Pulmonary artery endothelial cell (primary cell): ENCODE measurements around the gene SHC1. TPM values are rescaled to one million over a fixed set of nuclear protein-coding genes. Genes with fewer than 3 reads are reported as not detected.

Experiments used
- DNase-seq: peaks from one replicate; pipeline ENCODE4 v3.0.0-alpha.2; 2011; ENCODE audit warnings: low read depth, low spot score
- total RNA-seq: library from RNA; depleted of rRNA; stranded (reverse); fragments of >200 nt; gene quantifications from 2 replicates; pipeline ENCODE4 v1.2.3, GENCODE V29; 2014

SHC1 gene
- total RNA-seq, 1 donor from 2014 or later = 186 TPM

- DNase-seq = peak; percentile 96
Measured at GRCh38 chr1:154973344-154974101, 3.0 kb upstream of the SHC1 start.

DNA sequence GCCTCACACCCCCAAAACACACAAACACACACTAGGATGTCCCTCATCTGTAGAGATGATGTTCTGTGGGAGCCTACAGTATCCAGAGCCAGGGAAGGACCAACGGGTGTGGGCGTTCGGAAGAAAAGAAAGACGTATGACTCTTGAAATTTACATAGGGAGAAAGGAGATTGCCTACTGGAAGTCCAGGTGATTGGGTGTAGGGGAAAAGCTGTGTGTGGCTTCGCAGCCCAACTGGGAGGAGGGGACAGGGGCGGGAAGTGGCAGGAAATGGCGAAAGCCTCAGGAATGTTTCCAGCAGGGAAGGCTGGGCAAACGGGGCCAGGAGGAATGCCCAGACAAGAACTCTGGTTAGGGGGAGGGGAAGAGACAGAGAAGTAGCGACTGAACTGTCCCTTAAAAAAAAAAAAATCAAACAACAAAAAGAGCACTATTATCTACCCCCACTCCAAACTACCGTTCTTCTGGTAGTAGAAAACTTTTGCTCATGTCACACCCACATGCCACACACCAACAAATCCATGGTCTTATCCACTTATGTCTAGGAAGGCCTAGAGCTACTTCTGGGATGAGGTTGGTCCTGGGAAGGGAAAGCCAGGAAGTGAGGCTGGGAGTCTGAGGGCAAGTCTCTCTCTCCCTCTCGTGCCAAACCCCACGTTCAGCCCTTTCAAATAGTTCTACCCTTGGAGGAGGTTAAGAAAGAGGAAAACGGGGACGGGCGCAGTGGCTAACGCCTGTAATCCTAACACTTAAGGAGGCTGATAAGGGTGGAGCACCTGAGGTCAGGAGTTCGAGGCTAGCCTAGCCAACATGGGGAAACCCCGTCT lies 2.2 kb upstream of the SHC1 start:
- DNase-seq = peak; percentile 92

DNA sequence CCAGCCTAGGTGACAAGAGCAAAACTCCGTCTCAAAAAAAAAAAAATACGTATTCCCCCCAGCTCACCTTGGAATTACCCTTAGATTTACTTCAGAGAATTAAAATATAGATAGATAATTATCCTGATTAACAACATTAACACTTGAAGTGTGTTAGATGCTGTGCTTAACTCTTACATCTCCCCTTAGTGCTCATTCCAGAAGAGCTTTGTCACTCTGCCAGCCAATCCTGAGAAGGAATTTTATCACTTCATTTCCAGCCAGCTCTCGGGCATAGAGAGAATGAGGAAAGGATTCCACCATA lies 1.6 kb upstream of the SHC1 start:
- DNase-seq = peak; percentile 47

DNA sequence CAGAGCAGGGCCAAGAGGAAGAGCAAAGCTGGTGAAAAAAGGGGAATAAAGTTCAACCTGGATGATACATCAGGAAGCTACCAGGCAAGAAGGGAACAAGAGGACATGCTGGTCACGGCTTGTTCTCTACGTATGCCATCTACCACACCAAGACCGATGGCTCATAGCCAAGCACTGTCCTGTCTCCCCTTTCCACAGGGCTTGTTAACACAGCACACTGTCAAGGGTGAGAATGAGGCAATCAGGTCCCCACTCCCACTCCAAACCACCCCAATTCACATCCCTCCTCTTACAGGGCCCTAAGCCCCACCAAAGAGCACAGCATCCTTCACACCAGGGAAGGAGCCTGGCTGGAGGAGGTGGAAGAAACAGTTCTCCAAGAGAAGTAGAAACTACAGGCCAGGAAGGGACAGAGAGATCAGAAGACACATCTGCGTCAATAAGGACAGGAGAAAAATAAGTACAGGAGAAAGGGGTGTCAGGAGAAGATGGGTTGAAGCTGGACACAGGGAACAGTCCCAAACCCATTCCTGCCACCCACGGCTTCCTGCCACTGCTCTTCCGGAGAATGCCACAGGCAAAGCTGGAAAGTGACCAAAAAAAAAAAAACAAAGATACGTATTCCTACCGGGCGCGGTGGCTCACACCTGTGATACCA lies 923 bp upstream of the SHC1 start:
- no peak for DNase-seq

DNA sequence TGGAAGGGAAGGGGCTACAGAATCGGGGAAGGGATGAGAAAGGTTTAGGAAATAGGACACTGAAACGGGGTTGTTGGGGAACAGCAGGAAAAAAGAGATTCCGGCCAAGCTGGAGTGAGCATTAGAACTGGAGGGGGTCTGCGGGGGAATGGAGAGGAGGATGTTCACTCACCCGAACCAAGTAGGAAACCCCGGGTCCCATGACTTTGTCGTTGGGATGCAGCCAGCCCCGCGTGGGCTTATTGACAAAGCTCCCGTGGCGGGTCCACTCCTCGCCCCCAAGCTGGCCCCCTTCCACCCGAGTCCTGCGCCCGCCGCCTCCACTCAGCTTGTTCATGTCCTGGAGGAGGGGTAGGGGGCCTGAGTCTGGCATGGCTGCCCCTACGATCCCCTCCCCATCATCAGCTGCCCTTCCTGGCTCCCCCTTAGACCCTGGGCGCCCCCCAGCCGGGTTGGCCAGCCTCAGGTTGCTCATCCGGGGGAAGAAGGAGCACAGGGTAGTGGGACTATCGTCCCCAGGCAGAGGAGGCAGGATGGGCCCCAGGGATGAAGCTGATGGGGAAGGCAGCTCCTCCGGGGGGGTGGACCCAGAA lies 591 bp downstream of the SHC1 start:
- no peak for DNase-seq

DNA sequence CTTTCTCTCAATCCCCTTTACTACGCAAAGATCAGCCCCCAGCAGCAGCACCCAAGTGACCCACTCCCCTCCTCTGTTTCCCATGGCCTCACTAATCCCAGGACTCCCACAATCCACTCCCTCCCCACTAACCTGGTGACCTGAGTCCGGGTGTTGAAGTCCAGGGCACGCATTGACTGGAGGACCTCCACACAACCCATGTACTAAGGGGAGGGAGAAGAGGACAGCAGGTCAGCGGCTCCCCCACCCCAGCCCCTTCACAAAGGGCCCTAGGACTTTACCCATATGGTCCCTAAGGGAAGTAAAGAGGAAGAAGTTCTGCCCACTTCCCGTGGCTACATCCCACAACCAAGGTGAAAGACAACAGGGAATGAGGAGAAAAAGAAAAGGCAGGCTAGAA lies 1.3 kb downstream of the SHC1 start:
- DNase-seq = no peak

DNA sequence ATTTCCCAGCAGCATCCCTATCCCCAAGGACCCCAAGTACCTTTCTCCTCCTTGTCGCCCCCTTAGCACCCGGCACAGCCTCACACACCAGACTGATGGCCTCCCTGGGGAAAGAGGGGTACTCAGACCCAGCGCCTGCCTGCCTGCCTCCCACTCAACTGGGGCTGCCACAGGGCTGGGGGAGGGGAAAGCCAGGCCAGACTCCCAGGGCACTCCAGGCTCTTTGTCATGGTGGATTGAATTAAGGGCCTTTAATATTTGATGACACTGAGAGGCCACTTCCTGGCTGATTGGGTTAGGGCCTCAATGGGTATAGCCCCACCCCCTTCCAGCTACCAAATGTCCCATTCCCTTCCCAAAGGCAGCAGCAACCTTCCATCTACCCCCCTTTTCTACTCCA lies 1.8 kb downstream of the SHC1 start:
- no peak for DNase-seq

GRCh38 chr1:154967331-154967950 lies 3.1 kb downstream of the SHC1 start:
- DNase-seq = no peak

DNA sequence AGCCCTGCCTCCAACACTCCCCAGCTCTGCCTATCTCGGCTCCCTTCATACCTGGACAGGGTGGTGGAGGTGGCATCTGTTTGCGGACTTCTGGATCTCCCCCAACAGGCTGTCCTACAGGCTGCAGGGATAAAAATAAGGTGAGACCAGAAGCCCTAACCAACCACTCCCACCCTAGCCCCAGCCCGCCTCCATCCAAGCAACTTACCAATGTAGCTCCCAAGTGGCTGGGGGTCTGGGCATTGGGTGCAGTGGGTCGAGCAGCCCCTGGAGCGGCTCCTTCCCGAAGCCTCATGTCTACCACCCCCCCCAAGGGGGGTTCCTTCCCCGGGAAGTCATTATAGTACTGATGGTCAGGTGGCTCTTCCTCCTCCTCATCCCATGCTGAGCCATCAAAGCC lies 4.4 kb downstream of the SHC1 start:
- no peak for DNase-seq

DNA sequence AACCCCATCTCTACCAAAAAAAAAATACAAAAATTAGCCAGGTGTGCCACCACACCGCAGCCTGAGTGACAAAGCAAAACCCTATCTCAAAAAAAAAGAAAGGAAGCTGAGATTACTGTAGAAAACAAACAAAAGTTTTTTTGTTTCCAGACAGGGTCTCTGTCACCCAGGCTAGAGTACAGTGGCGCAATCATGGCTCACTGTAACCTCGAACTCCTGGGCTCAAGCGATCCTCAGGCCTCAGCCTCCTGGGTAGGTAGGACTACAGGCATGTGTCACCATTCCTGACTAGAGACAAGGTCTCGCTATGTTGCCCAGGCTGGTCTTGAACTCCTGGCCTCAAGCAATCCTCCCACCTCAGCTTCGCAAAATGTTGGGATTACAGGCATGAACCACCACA lies 6.2 kb downstream of the SHC1 start:
- no peak for DNase-seq

DNA sequence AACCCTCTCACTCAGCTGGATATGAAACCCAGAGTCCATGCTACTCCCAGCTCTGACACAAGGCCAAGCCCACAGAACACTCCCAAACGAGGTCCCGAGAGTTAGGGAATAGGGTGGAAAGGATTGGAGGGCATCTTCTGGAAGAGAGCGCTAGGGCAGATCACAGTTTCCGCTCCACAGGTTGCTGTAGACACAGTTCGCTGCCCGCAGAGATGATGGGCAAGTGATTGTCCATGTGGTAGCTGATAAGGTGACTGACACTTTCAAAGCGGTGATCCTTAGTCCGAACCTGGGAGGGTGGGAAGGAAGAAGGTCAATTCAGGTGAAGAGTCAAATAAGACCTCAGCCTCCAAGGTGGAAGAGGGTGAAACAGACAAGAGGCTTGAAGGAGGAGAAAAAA lies 6.9 kb downstream of the SHC1 start:
- no peak for DNase-seq

GRCh38 chr1:154962795-154963330 lies 7.7 kb downstream of the SHC1 start:
- no peak for DNase-seq

GRCh38 chr1:154962156-154962749 lies 8.3 kb downstream of the SHC1 start:
- no peak for DNase-seq

DNA sequence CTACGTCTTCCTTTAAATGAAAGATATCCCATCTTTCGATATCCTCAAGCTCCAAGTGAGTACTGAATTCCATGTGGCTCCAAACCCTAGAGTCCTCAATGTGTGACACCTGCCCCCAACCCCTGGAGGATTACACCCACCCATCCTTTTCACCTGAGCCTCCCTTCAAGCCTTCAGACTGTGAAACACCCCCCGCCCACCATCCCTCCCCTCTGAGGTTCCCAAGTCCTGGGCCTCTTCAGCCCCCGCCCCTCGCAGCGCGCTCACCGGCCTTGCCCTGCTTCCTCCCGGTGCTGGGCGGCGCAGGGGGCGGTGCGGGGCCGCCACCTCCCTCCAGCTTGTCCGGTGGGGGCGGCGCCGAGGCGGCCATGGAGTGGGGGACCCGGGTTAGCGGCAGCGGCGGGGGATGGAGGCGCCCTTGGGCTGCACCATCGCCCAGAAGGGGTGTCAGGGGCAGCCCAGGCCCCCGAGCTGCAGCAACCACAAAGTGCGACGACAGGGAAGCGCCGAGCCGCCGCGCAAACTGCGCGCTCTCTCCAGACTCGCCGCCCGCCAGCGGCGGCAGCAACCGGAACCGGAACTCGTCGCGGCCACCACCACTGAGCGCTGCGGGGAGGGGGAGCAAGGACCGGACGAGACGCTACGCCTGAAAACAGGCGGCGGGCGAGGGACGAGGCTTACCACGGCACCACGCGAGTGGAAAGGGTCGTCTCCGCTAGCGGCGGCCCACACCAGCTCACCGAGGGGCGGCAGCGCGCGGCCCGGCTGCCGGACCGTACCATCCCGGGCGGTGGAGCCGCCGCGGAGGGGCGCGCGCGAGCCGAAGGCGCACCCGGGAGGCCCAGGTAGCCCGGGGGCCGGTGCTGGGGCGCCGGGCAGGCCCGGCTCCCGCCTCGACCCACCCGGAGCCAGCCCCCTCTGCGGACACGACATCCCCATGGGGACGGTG lies 9.1 kb downstream of the SHC1 start, which contains the start of gene PYGO2:
Gene PYGO2 (minus strand): TSS at position 576 of the 949 bp plus-strand sequence. CDS start 206 bp downstream, at position 370.
- DNase-seq = peak; percentile 22

DNA sequence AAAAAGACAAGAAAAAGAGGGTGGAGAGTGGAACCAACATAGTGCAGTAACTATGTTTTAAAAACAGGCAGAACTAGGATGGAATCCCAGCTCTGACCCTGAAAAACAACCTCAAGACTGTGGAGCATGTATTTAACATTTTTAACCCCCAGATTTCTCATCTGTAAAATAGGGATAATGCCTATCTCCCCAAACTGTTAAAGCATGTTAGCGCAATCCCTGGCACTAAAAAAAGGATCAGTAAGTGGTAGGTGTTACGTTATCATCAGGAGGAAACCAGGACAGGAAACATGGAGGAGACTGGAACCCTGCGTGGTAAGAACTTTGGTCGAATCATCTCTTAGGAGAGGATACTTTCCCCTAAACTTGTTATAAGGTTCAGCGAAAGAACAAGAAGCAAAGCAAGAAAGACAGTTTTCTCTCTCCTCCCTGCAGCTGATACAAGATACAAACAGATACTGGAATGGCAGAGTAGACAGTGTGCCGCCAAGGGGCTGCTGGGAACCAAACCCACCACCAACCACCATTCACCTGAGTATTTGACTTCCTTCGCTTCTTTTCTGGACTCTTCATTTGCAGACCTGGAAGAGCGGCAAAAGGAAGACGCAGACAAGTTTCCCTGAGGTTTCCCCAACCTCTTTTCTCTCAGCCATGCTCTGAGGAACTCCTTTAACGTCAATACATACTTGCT lies 10.0 kb downstream of the SHC1 start:
- DNase-seq = no peak

DNA sequence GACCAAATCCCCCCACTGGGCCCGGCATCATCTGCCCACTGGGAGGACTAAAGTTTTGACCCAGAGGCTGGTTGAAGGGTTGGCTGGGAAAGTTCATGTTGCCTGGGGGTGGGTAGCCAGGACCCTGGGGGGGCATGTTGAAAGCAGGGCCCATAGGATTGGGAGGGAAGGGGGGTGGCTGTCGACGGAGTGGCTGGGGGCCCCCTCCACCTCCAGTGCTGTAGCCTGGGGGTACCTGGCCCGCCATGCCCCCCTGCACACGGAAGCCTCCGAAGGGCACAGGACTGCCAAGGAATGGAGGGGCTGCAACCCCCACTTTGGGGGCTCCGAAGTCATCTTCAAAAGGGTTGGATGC lies 11.1 kb downstream of the SHC1 start:
- DNase-seq = no peak

GRCh38 chr1:154958681-154959425 lies 11.7 kb downstream of the SHC1 start:
- DNase-seq = no peak

DNA sequence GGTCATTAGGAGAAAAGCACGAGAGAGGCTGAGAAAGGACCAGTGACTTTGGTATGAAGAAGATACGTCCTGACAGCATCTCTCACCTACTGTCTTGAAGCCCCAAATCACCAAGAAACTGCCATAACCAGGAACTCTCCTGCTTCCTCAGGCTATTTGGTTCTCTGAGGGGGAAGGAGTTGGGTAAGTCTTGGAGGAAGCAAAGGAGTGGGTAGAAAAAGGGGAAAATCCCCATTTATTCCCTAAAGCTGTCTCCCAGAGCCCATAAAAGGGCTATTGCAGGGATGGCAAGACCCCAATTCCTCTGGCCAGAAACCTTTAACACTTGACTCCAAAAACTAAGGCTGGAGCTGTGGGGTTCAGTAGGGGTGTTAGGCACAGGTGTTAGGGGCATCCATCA lies 12.5 kb downstream of the SHC1 start:
- no peak for DNase-seq
